NCI-H524 (cell line): ENCODE results near the gene GLOD4.
"Not testable (repeated sequence)": the region's sequence is repeated elsewhere in the genome, so short reads cannot be mapped to it uniquely, and the experiment has no call there.

Experiments
- DNase-seq, 2 experiments: peaks; one replicate each; lab custom pipeline; 2025; lab: John Stamatoyannopoulos, UW

The GLOD4 gene

DNA sequence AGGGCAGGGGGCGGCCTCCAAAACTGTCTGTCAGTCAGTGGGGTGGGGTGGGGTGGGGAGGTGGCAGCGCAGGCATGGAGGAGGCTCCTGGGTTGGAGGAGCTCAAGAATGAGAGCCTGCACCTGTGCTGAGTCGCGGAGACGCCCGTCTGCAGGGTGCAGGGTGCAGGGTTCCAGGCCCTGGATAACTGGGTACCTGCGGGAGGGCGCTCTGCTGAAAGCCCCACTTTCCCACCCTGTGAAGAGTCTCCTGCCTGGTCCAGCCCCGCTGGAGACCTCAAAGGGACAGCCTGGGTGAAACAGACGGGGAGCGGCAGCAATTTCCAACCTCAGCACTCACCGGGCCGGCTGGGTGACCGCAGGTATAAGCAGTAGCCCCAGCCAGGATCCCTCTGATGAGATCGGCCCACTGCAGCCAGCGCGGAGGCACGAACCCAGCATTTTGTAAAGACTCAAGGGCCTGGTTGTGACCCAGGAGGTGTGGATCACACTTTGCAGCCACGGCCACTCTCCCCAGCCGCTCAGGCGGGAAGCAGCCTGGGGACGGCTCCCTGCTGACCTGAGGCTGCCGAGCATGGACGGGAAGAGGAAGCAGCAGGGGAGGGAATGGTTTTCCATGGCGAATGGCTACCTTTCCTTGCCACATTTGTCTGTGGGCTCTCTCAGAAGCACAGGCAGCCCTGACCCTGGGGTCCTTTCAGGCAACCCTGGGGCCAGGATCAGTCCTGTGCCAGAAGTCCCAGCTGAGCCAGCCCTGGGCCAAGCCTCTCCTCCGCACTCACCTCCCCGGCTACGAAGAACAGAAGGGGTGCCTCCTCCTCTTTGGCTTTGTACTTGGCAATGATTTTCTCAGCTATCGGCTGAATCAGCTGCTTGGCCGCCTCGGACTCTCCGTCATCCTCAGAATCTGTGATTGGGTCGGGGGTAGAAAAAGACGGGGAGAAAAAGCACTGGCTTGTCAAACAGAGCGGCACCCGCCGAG is 21.1 kb upstream of the GLOD4 start:
- no peak for DNase-seq

DNA sequence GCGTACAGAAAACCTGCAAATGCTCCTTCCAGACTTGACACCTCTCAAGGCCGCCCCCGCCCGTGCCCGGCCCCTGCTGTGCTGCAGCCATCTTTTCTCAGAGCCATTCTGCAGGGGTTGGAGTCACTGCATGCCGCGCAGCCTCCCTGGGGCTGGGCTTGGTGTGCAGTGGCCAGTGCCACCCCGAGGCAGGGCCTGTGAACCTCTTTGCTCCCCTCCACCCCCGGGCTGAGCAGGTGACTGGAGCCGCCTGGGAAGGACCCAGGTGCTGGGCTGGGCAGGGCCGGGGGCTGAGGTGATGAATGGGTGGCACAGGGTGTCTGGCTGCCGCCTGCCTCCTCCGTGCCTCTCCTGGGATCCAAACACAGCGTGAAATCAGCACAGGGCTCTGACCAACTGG is 20.4 kb upstream of the GLOD4 start:
- DNase-seq, result no peak

DNA sequence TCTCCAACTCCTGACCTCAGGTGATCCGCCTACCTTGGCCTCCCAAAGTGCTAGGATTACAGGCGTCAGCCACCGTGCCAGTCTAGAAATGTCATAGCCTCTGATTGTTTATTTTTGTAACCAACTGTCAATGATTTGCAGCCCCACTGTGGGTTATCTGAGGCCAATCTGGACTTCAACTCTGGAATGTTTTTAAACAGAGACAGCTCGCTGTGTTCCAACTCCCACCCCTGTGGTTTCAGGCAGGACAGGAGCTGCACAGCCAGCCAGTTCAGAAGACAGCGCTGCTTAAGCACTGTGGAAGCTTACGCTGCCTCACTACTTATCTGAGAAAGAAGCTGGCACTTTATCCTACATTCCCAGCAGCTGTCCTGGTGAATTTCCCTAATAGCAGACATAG is 19.6 kb upstream of the GLOD4 start:
- DNase-seq, result no peak

DNA sequence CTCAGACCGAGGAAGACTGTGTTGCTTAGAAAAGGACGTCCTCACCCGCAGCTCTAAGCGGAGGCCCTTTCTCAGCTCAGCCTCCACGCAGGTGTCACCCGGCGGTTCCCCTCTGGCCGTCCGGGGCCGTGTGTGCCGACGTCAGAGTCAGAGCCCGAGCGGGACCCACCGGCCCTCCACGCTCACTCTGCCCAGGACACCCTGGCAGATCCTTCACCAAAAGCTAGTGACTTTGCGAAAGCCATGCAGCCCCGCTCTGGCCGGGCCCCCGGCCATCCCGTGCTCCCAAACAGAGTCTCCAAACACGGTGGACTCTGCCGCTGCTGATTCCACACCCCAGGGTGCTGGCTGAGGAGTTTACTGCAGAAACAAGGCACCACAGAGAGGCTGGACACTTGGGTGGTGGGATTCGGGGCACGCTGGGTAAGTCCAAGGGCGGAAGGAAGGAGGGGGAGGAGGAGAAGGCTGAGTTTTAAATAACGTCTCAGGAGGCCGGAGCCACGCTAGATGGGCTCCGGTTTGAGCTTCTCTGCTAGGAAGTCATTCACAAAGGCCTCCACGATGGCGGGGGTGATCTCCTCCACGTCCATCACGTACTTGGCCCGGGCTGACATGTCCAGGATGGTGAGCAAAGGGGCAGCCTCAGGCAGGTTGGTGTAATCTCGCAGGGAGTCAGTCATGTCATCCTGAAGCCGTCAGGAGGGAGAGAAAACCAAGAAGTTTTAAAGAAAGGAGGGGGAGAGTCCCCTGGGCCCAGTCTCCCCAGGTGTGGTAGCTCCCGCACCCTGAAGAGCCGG is 18.6 kb upstream of the GLOD4 start:
- DNase-seq, result no peak

DNA sequence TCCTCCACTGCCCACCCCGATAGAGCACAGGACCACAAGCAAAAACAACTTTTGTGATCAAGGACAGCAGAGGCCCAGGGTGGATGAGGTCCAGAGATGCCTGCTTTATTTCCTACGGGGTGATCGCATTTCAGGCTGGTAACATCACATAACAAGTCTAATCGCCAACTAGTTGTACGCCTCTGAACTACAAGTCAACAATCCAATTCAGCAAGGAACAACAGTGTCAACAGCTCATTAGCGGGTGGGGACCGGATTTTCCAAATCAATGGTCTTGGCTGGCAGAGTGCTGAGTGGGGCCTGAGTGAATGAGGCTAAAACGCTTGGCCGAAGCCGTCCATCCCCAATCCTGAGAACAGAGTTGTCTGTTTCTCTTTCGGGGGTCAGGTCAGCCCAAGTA is 17.2 kb upstream of the GLOD4 start:
- DNase-seq, result peak in 1 of 2 experiments; percentile 25

DNA sequence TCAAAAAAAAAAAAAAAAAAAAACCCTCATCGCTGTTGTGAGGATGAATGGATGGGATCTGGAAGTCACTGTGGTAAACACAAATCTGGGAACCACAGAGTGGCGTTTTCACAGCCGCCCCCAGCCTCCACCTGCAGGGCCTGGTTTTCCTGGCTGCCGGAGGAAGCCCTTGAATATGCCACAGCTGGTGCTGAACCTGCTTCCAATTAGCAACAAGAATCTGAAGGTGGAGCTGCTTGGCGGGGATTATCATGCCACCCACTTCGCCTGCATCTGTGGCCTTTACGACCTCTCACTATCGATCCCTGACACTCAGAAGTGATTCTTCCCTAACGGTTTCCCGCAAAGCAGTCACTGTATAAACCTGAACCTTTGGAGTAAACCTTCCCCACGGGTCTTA is 16.2 kb upstream of the GLOD4 start:
- DNase-seq, result peak; percentile 70 to 91

DNA sequence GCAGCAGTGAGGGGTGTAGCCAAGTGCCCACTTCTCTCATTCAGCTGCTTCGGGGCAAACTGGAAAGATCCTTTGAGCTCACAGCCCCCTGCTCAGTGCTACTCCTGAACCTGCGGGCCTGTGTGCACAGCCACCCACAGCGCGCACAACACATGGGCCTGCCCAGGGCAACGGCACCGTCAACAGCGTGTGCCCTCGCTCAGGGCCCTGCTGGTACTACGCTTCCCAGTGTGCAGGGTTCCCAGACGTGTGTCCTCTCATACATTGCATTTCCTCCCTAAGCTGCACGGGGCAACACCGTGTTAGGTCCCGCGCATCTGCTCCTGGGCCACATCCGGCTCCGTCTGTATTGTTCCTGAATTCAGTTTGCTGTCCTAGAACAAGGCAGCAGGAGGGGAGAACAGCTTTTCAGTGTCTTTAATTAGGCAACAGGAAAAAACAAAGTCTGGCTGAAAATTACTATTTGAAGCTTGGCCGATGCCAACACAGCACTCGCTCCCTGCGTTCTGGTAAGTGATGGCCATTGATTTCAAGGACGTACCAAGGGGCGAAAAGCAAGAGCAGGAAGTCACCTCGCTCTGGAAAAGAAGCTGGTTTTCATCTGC is 15.3 kb upstream of the GLOD4 start:
- no peak for DNase-seq

DNA sequence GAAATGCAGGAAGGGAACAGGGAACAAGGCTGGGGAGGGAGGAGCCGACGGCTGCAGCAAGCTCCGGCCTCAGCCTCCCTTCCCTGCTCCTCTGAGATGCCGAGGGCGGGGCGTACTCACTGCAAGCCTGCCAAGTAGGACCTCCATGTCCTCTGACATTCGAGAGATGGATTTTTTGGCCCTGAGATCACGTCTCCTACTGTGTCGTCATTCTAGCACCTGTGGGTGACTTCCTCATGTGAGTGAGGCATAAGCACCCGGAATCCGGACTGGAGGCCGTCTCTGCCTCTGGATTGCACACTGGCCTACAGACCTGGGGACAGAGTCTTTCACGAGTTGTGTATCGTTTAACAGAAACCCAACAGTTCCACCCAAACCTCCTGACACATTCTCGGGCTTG is 14.5 kb upstream of the GLOD4 start:
- DNase-seq, result no peak

DNA sequence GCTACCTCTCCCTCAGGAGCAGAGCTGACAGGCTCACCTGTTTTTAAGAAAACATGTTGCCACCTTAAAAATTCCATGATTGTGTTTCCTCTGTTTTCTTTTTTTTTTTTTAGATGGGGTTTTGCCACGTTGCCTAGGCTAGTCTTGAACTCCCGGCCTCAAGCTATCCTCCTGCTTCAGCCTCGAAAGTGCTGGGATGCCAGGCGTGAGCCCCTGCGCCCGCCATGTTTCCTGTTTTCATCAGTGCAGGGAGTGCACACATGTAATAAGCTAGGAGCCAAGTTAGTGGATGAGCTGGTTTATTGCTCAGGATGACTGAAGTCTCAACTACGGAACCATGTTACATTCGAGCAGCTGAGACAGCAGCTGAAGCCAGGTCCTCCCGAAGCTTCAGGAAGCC is 13.6 kb upstream of the GLOD4 start:
- no peak for DNase-seq

DNA sequence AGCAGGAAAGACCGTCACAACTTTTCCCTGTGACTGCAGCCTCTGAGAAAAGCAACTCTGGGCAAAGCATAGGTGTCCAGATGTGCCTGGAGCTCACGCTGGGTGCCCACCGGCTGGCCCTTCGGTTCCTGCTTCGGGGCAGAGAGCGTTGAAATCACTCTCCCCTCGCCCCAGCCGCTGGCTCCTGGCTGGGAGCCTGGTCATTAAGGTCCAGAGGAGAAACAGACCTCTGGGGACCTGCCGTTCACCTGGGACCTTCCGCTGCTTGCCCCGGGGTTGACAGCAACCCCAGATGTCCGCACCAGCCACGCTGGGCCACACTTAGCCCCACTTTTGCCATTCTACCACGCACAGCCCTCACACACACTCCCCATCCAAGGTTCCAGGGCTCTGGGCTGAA is 13.2 kb upstream of the GLOD4 start:
- DNase-seq, result no peak

DNA sequence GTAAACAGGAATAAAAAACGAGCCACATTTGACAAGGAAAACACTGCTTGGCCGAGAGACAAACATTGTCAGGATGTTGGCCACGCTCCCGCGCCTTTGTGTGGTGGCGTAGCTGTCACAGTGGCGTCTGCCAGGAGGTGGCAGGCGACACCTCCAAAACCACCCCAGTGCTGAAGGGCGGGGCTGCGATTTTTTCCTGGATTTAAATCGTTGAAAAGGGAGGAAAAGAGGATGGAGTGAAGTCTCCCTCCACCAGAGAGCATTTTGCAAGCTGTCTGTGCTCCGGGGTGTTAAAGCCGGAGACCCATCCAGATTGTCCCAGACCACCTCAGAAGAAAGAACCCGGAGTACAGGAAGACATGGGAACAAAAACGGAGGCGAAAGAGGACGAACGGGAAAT is 12.8 kb upstream of the GLOD4 start:
- DNase-seq, result peak; percentile 19 to 77

DNA sequence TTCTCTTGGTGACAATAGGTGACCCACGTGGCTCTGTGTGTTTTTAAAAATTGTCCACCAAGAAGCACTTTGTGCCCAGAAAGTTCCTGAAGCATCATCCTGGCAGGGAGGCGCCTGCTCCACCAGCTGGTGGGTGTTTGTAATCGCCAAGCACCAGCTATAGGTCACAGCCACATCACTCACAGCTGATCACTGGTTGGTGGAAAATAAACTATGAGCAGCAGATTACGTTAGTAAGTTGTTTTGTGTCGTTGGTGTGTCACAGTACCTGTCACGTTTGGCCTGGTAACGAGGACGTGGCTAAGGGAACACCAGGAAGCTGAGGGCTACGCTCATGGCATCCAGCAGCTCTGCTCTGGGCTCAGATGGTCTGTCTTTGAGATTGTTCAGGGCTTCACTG is 10.2 kb upstream of the GLOD4 start:
- DNase-seq, result no peak

DNA sequence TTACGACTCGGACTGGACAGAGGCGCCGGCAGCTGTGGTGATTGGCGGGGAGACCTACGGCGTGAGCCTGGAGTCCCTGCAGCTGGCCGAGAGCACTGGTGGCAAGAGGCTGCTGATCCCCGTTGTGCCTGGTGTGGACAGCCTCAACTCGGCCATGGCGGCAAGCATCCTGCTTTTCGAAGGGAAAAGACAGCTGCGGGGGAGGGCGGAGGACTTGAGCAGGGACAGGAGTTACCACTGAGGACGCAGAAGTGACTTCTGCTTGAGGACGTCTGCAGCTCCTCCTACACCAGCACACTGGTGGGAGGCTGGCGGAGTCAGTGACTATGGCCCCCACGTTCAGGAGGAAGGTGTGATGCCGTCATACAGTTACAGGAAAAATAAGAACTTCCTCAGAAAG is 9.7 kb upstream of the GLOD4 start:
- DNase-seq, result no peak

DNA sequence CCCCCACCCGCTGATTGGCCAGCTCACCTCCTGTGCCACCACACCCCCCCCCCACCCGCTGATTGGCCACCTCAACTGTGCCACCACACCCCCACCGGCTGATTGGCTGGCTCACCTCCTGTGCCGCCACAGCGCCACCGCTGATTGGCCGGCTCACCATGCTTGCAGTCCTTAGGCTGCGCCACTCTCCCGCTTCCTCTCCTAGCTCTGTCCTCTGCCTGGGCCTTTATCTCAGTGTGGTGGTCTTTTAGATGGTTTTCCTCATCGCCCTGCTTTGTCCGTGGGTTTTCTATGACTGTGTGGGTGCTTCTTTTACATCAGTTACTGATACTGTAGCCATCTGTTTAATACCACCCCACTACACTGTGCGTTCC is 8.8 kb upstream of the GLOD4 start:
- DNase-seq, result not testable (repeated sequence)

DNA sequence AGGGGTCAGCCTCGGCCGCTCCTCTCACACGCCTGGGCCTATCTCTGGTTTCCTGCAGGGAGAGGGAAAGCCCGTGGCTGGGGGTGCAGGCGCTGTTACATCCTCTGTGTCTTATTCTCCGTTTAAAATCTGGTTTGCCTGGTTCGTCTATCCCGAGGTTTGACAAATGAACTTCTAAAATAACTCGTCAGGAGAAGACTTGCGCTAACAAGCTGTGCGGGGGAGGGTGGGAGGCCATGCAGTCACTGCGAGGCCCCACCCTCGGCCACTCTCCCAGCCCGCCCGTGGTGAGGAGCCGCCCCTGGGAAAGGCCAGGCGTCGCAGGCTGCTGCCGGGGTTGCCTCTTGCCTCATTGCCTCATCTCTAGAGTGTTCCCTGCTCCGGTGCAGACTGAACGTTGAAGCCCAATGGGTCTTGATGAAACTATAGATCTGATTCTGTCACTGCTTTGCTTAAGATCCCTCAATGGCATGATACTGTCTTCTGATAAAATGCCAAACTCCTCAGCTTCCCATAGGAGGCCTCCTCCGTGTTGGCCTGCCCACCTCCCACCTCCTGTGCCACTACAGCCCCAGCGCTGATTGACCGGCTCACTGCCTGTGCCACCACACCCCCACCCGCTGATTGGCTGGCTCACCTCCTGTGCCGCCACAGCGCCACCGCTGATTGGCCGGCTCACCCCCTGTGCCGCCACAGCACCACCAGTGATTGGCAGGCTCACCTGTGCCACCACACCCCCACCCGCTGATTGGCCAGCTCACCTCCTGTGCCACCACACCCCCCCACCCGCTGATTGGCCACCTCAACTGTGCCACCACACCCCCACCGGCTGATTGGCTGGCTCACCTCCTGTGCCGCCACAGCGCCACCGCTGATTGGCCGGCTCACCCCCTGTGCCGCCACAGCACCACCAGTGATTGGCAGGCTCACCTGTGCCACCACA is 8.1 kb upstream of the GLOD4 start:
- DNase-seq, result not testable (repeated sequence)

DNA sequence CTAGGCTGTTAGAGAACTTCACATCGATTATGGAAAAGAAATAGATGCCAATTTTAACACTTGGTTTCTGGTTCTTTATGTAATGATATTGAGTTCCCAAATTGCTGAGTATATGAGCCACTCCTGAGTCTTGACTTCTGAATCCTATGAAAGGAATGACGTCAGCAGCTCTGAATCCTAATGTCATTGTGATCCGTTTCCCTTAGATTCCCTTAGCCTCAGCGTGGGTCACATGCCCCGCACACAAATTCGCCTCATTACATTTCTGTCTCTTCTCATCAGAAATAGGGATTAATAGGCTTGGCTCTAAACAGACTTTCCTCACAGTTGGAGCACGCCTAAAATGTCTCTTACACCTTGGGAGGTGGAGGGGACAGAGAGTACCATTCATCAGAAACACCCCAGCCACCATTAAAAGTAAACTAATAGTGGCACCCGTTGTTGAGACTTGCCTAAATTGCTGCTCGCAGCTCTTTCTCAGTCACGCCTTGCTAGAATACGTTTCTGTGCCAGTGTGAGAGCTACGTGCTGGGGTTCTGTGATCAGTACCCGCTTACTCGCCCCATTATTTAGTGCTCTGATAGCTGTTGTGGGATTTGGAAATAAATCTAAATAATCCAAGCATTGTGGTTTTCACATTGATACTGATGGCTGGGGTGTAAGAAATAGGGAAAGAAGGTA is 7.2 kb upstream of the GLOD4 start:
- no peak for DNase-seq

DNA sequence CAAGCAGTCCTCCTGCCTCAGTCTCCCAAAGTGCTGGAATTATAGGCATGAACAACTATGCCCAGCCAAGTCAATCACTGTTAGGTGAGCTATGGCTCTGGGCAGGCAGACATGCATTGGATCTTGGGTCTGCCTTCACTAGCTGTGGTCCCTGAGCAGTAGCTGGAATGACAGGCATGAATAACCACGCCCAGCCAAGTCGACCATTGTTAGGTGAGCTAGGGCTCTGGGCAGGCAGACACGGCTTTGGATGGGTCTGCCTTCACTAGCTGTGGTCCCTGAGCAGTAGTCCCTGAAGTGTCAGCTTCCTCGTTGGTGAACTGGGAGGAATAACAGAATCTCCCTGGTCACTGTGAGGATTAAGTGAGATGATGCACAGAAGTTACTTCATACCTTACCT is 6.5 kb upstream of the GLOD4 start:
- no peak for DNase-seq

DNA sequence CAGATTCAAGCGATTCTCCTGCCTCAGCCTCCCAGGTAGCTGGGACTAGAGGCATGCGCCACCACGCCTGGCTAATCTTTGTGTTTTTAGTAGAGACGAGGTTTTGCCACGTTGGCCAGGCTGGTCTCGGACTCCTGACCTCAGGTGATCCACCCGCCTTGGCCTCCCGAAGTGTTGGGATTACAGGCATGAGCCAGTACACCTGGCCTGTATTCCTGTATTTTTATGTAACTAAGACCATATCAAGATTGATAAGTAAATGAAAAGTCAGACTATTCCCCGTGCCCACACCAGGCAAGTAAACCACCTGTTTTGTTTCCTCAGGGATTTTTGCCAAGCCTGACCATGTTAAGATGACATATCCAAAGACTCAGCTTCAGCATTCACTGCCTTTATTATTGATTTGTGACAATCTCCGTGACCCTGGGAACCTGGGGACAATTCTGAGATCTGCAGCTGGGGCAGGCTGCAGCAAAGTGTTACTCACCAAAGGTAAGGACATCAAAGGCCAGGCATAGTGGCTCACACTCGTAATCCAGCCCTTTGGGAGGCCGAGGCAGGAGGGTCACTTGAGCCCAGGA is 5.7 kb upstream of the GLOD4 start:
- DNase-seq, result no peak

DNA sequence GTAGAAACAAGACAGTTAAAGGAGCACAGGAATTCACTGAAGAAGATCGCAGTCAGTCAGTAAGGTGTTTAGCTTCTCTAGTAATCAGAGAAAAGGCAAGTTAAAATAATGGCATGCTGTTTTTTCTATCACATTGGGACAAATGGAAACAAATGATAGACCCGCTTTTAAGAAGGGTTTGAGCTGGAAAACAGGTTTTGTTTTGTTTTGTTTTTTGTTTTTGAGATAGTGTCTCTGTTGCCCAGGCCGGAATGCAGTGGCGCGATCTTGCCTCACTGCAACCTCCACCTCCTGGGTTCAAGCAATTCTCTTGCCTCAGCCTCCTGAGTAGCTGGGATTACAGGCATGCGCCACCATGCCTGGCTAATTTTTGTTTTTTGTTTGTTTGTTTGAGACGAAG is 3.8 kb upstream of the GLOD4 start:
- not testable (repeated sequence) for DNase-seq

DNA sequence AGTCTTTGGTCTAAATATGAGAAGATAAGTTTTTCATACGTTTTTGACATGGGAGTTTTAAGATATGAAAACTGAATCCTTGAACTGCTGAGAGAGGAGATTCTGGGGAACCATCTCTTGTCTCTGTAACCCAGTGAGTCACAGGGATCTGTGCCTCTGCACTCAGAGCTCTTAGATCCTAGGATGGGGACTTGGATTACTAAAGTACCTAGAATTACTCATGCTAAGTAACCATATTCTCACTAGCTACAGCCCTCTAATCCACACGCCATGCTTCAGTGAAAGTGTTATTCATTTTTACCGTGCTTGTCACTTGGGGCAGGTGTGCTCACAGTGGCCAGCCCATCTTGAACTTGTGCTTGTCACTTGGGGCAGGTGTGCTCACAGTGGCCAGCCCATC is 2.1 kb upstream of the GLOD4 start:
- no peak for DNase-seq

DNA sequence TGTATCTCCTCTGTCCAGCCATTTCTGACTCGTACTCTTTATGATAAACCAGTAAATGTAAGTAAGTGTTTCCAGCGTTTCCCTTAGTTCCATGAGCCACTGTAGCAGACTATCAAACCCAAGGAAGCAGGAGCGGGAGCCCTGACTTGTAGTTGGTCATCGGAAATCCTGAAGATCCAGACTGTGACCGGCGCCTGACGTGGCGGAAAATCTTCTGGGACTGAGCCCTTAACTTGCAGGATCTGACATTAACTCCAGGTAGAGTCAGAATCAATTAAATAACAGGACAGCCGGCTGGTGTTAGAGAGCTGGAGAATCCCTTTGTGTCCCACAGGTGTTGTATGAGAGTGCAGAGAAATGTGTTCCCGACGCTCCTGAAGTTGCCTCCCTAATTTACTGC is 4.0 kb downstream of the GLOD4 start:
- DNase-seq, result no peak
